ENCODE data around the gene GPC4. TPM values are rescaled to one million over a fixed set of nuclear protein-coding genes. Genes with fewer than 3 reads are reported as not detected.

GPC4 gene
- total and polyA plus RNA-seq, 8 donors, result 3.0 to 15.3 (median 8.3) TPM

GRCh38 chrX:133254666-133255065 lies 160.6 kb downstream of the GPC4 start:
- 70 to 73% methylated on average over 3 of the region's 3 CpGs for WGBS, 2 donors
- H3K27ac ChIP-seq, result no peak overlapping the region
- peaks cover 0 to 6% (median 2%) of the 10 kb centered on the region in 4 donors for H3K27me3 ChIP-seq
- no peaks in the 10 kb centered on the region for H3K36me3 ChIP-seq
- no peaks in the 10 kb centered on the region for H3K9me3 ChIP-seq
- DNase-seq (no peak), FAIRE-seq (no peak), ATAC-seq (no peak)
- no peak overlapping the region for H3K4me3 ChIP-seq
- intact Hi-C loops (cut with DNase I), result no loop called here
- no peak for TF ChIP-seq CTCF (IDR thresholded peaks at IDR 0.05)
- H3K4me1 ChIP-seq, result no peaks in the 10 kb centered on the region

GRCh38 chrX:133251204-133251603 lies 164.1 kb downstream of the GPC4 start:
- intact Hi-C loops (cut with DNase I), result no loop called here
- Histone ChIP-seq H3K36me3 (no peaks in the 10 kb centered on the region), H3K27me3 (peaks cover 0 to 6% (median 3%) of the 10 kb centered on the region in 4 donors), H3K4me3 (no peak overlapping the region), H3K4me1 (no peaks in the 10 kb centered on the region), H3K27ac (no peak overlapping the region), H3K9me3 (no peaks in the 10 kb centered on the region)
- no peak for TF ChIP-seq CTCF (IDR thresholded peaks at IDR 0.05)
- FAIRE-seq (no peak), DNase-seq (no peak), ATAC-seq (no peak)
- 67 to 77% methylated on average over 5 of the region's 5 CpGs for WGBS, 2 donors

- Histone ChIP-seq H3K9me3 (no peaks in the 10 kb centered on the region), H3K27ac (no peak overlapping the region), H3K27me3 (peaks cover 0 to 6% (median 0%) of the 10 kb centered on the region in 4 donors), H3K4me3 (no peak overlapping the region), H3K36me3 (no peaks in the 10 kb centered on the region), H3K4me1 (no peaks in the 10 kb centered on the region)
- 77 to 87% methylated on average over 5 of the region's 5 CpGs for WGBS, 2 donors
- ATAC-seq, result no peak
- TF ChIP-seq CTCF (IDR thresholded peaks at IDR 0.05), result no peak
- no peak for DNase-seq
- FAIRE-seq, result no peak
- intact Hi-C loops (cut with DNase I), result no loop called here
These were observed 164.8 kb downstream of the GPC4 start for GRCh38 chrX:133250184-133251100.

Other genes starting within 250 kb of the GPC4 start
- gene TFDP3, start 197.1 kb downstream of the GPC4 start, total RNA-seq, result not detected
- not detected for gene TFDP3, start 197.1 kb downstream of the GPC4 start, polyA plus RNA-seq